ENCODE results near the gene RANBP9.

The RANBP9 gene

GRCh38 chr6:13572951-13573654 is 138.5 kb downstream of the RANBP9 start:
- Histone ChIP-seq H3K36me3 (ENCODE audit: control insufficient read depth, low read length) (peaks cover 4% of the 10 kb centered on the region; the same call in 1 of the 2 replicates), H3K9me2 (replicated peaks; ENCODE audit: control insufficient read depth, low read length) (no peaks in the 10 kb centered on the region), H3K79me2 (ENCODE audit: control insufficient read depth, low read length) (peaks cover 23% of the 10 kb centered on the region), H3K4me3 (ENCODE audit: low read length) (peak overlapping the region; percentile 92), H3K4me2 (ENCODE audit: low read length) (peak overlapping the region; percentile 96), H4K20me1 (ENCODE audit: control insufficient read depth, insufficient read depth, low read depth, low read length) (no peaks in the 10 kb centered on the region), H3F3A (ENCODE audit: control insufficient read depth, insufficient read depth) (peaks cover 5% of the 10 kb centered on the region; the same call in 1 of the 2 replicates), H3K9me3 (ENCODE audit: control insufficient read depth, insufficient read depth, low read length) (no peaks in the 10 kb centered on the region), H3K27me3 (ENCODE audit: control insufficient read depth, low read length) (peaks cover 6% of the 10 kb centered on the region; the same call in 1 of the 2 replicates), H3K27ac (ENCODE audit: low read depth, low read length) (no peak overlapping the region), H3K4me1 (ENCODE audit: control insufficient read depth, low read length) (peaks cover 18% of the 10 kb centered on the region)
- TF ChIP-seq CTCF (IDR thresholded peaks at IDR 0.05; ENCODE audit: low read depth, low read length, poor library complexity, severe bottlenecking) (no peak), EZH2phosphoT487 (IDR thresholded peaks at IDR 0.05; ENCODE audit: borderline replicate concordance, low read length) (no peak)

DNA sequence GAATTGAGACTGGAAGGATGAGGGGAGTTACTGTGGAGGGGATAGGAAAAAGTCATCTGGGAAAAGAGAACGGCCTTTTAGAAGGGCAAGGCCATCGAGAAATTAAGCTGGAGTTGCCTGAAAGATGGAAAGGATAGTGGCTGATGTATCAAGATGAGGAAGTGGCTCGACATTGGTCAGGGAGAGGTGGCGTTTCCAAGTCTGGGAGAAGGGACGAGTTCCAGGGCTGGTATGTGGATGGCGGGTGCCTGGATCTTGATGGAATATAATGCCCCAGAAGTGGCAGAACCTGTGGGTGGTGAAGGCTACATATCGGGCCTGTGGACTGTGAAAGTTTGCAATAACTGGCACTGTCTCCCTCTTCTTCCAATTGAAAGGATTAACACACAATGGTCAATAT is 139.4 kb downstream of the RANBP9 start:
- Histone ChIP-seq H3K27me3 (ENCODE audit: control insufficient read depth, low read length) (peaks cover 6% of the 10 kb centered on the region; the same call in 1 of the 2 replicates), H3K27ac (ENCODE audit: low read depth, low read length) (no peak overlapping the region), H3K9me2 (replicated peaks; ENCODE audit: control insufficient read depth, low read length) (no peaks in the 10 kb centered on the region), H3K4me1 (ENCODE audit: control insufficient read depth, low read length) (peaks cover 18% of the 10 kb centered on the region), H3K9me3 (ENCODE audit: control insufficient read depth, insufficient read depth, low read length) (no peaks in the 10 kb centered on the region), H3K79me2 (ENCODE audit: control insufficient read depth, low read length) (peaks cover 19% of the 10 kb centered on the region), H3K36me3 (ENCODE audit: control insufficient read depth, low read length) (peaks cover 4% of the 10 kb centered on the region; the same call in 1 of the 2 replicates), H3K4me2 (ENCODE audit: low read length) (no peak overlapping the region), H3K4me3 (ENCODE audit: low read length) (no peak overlapping the region), H3F3A (ENCODE audit: control insufficient read depth, insufficient read depth) (peaks cover 5% of the 10 kb centered on the region; the same call in 1 of the 2 replicates), H4K20me1 (ENCODE audit: control insufficient read depth, insufficient read depth, low read depth, low read length) (no peaks in the 10 kb centered on the region)
- TF ChIP-seq EZH2phosphoT487 (IDR thresholded peaks at IDR 0.05; ENCODE audit: borderline replicate concordance, low read length) (no peak), CTCF (IDR thresholded peaks at IDR 0.05; ENCODE audit: low read depth, low read length, poor library complexity, severe bottlenecking) (no peak)

Data from DOHH2 (cell line).